Stimulated activated naive CD4-positive, alpha-beta T cell treated with Interleukin-2 at 50 U/mL for 16 hours (primary cell): ENCODE measurements around the gene ERP44.
"Not testable (repeated sequence)": the region's sequence is repeated elsewhere in the genome, so short reads cannot be mapped to it uniquely, and the experiment has no call there.

Experiments
- DNase-seq: peaks from one replicate; lab custom pipeline; 2025; lab: John Stamatoyannopoulos, UW

Gene ERP44

DNA sequence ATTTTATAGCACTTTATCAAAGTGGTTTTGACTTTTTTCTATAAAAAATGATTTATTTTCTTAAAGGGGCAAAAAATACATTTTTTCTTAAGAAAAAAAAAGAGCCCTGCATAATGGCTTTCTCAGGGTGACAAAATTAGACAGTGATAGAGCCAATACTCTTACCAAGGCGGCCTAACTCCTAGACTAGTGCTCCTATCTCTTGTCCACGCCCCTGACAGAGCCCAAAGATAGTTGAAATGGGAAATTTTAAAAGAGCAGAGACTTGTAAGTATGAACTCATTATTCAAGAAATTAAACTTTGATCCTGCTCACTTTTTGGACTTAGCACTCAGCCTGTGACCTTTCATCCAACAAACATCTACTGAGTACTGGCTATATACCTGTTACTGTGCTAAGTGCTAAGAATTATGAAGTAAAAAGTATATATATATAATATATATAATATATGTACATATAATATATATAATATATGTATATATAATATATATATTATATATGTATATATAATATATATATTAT is 1.4 kb upstream of the ERP44 start:
- DNase-seq = no peak

- no peak for DNase-seq
Measured at GRCh38 chr9:100099722-100100042, 882 bp upstream of the ERP44 start.

GRCh38 chr9:100098046-100098886 is 534 bp downstream of the ERP44 start:
- DNase-seq = peak; percentile 1

DNA sequence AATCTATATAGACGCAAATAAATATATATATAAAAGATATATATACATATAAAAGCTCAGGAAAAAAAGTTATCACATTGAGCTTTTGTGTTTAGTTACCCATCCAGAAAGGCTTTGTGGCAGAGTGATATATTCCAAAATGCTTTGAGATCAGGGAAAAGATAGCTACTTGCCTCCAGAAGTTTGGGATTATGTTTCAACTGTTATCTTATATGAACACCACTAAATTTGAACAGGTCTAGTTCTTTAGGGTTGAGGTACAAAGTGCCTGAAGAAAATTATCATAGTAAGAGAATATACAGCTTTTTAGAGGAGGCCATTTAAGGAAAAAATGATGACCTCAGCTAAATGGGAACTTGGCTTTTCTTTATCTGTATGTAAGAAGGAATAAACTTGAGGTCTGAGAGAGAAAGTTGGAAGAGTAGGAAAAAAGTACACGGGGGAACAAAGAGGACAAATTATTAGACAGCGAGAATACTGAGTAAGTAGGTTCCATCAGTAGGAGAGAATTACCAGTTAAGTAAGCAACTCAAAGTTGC is 2.4 kb downstream of the ERP44 start:
- DNase-seq = no peak

DNA sequence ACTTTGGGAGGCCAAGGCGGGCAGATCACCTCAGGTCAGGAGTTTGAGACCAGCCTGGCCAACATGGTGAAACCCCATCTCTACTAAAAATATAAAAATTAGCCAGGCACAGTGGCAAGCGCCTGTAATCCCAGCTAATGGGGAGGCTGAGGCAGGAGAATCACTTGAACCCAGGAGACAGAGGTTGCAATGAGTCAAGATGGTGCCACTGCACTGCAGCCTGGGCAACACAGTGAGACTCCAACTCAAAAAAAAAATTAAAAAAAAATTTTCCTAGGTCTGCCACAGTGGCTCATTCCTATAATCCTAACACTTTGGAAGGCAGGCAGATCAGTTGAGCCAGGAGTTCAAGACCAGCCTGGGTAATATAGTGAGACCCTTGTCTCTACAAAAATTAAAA is 4.4 kb downstream of the ERP44 start:
- DNase-seq = not testable (repeated sequence)

DNA sequence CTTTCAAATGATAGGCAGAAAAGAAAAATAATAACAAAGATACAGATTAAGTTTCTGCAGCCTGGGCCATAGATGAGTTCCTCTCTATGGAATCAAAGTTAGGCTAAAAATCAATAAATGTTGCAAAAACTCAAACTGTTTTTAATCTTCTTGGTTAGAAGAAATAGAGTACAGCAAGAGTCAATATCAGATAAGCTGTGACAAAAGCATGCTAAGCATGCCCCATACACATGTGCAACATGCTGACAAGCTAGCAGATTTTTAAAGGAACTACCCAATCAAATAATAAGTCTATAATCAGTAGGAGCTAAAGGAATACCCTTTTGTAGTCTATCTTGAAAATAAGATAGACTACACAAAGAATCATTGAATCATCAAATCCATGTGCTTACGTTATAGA is 6.7 kb downstream of the ERP44 start:
- DNase-seq = no peak

GRCh38 chr9:100091650-100092049 is 7.2 kb downstream of the ERP44 start:
- DNase-seq = no peak

GRCh38 chr9:100090880-100091279 is 7.9 kb downstream of the ERP44 start:
- DNase-seq = no peak

GRCh38 chr9:100088202-100088601 is 10.6 kb downstream of the ERP44 start:
- DNase-seq = peak; percentile 2

DNA sequence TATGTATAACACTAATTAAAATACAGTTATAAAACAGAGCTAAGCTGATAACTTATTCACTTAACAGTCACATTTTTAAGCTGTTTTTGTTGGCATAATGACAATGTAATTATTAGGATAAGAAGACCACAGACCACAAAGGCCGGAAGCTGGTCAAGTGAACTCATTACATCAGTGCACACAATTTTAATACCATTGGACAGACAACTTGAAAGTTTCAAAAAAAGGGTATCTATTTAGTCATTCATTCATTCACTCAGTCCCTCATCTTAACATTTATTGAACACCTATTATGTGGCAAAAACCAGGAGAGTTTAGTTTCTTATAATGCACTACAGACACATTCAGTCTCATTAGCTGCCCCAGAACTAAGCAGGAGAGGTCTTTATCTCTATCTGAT is 11.6 kb downstream of the ERP44 start:
- DNase-seq = peak; percentile 0

GRCh38 chr9:100086097-100086635 is 12.6 kb downstream of the ERP44 start:
- DNase-seq = no peak

GRCh38 chr9:100084734-100085133 is 14.1 kb downstream of the ERP44 start:
- DNase-seq = no peak

DNA sequence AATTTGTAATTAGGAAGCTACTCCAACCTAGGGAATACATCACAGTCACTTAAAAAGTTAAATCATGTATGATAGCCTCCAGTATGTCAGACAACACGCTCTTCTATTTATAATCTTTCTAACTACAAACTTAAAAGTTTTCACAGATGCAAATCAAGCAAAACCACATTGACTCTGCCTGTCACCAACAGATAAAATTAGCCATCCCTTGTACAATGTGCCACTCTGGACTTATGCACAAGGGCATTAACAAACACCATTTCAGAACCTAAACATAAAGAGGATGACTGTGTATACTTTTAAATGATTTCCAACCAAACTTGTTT is 14.7 kb downstream of the ERP44 start:
- DNase-seq = no peak

DNA sequence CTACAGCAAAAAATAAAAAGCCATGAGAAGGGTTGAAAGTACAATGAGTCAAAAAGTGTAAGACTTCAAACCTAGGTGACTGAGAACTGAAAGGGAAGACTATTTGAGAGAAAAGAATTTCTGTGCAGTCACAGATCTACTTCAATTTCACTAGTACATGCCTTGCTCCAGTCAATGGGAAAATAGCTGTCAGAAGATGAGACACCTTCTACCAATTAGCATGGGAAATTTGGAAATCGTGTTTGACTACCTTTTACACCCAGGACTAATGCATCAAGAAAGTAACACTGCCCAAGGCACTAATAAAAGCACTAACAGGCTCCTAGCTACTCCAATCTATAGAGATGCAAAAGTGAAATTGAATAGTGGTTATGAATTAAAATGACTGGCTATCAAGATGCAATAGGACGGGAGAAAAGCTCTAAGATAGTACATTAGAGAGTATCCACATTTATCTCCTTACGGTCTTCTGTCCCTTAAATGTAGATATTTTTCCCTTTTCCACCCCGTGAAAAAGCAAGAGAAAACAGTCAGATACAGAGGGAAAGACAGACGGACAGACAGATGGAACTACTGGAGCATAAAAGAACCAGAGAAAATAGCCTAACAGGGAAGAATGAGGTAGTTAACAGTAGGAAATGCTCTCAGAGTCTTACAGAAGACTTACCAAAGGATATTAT is 15.2 kb downstream of the ERP44 start:
- no peak for DNase-seq

GRCh38 chr9:100082782-100083181 is 16.0 kb downstream of the ERP44 start:
- DNase-seq = no peak

- DNase-seq = not testable (repeated sequence)
Measured at GRCh38 chr9:100076256-100076655, 22.5 kb downstream of the ERP44 start.

DNA sequence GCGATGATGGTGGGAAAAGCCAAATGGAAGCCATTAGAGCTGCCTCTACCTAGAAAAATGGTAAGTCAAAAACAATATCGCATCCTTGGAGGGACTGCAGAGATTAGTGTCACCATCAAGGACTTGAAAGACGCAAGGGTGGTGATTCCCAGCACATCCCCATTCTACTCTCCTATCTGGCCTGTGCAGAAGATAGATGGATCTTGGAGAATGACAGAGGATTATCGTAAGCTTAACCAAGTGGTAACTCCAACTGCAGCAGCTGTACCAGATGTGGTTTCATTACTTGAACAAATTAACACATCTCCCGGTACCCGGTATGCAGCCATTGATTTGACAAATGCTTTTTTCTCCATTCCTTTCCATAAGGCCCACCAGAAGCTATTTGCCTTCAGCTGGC is 23.8 kb downstream of the ERP44 start:
- DNase-seq = no peak

DNA sequence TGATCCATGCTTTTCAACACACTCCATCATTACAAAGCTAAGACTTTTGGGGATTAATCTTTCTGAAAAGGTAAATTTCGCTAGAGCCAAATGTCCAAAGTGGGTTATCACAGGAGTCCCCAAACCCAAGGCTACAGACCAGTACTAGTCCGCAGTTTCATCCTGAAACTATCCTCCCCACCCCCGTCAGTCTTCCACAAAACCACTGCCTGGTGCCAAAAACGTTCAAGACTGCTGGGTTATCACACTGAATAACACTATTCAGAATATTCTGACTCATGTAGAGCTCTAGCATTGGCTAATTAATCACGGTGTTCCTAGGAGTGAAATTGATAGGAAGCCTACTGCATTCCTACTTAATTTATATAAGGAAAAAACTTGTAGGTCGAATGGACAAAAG is 24.7 kb downstream of the ERP44 start:
- no peak for DNase-seq

DNA sequence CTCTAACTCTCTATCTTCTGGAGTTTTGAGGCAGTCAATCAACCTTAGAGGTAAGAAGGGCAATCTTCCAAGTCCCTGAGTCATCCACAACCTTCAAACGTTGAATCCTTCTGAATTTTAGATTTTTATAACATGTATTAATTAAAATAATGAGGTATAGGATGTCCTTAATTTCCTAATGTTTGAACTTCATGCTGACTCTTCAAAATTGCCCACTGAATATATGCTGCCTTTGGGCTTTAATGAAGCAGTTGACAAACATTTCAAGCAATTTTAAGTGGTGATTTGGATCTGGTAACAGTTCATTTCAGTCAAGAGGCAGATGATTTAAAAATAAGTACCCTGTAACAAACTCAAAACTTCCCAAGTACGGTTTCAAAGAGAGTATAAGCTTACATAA is 26.0 kb downstream of the ERP44 start:
- DNase-seq = no peak

DNA sequence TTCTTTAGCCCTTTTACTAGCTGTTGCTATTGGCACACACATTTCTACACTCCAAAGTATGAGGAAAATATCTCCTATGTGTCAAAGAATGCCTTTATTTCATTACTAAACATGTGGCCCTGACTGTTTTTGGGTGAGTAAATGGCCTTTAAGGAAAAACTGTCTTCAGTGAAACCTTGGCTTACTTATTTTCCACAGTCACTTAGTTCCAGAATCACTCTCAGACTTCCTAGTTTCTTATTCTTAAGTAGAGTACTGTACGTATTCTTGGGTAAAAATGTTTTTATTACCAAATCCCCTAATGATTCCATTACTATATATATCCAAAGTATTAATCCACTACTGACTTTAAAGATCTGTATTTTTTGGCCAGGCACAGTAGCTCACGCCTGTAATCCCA is 27.5 kb downstream of the ERP44 start:
- DNase-seq = no peak

- DNase-seq = no peak
Measured at GRCh38 chr9:100070104-100071041, 28.4 kb downstream of the ERP44 start.

GRCh38 chr9:100069068-100069467 is 29.7 kb downstream of the ERP44 start:
- DNase-seq = not testable (repeated sequence)
